ENCODE data around the gene ZNF33A. TPM values are rescaled to one million over a fixed set of nuclear protein-coding genes. Genes with fewer than 3 reads are reported as not detected.
"Not testable (repeated sequence)": the region's sequence is repeated elsewhere in the genome, so short reads cannot be mapped to it uniquely, and the experiment has no call there.

Gene ZNF33A
- total RNA-seq, 1 donor from 2014 or later: 29.3 TPM

GRCh38 chr10:38003026-38003425 lies 7.4 kb upstream of the ZNF33A start:
- Mint-ChIP-seq H3K4me3 (ENCODE audit: unreplicated experiment) (no peak overlapping the region), H3K36me3 (ENCODE audit: low read depth, unreplicated experiment) (peaks cover 3% of the 10 kb centered on the region), H3K9me3 (ENCODE audit: unreplicated experiment) (no peaks in the 10 kb centered on the region), H3K27ac (ENCODE audit: unreplicated experiment) (no peak overlapping the region), H3K27me3 (ENCODE audit: unreplicated experiment) (no peaks in the 10 kb centered on the region), H3K4me1 (ENCODE audit: unreplicated experiment) (no peaks in the 10 kb centered on the region)
- DNase-seq (ENCODE audit: low spot score): no peak
- TF ChIP-seq CTCF (IDR thresholded peaks at IDR 0.05; ENCODE audit: unreplicated experiment): no peak

GRCh38 chr10:38003588-38003987 lies 6.9 kb upstream of the ZNF33A start:
- no peaks in the 10 kb centered on the region for H3K9me3 Mint-ChIP-seq (ENCODE audit: unreplicated experiment)
- no peaks in the 10 kb centered on the region for H3K27me3 Mint-ChIP-seq (ENCODE audit: unreplicated experiment)
- H3K27ac Mint-ChIP-seq (ENCODE audit: unreplicated experiment): no peak overlapping the region
- peaks cover 3% of the 10 kb centered on the region for H3K36me3 Mint-ChIP-seq (ENCODE audit: low read depth, unreplicated experiment)
- no peak overlapping the region for H3K4me3 Mint-ChIP-seq (ENCODE audit: unreplicated experiment)
- H3K4me1 Mint-ChIP-seq (ENCODE audit: unreplicated experiment): no peaks in the 10 kb centered on the region
- DNase-seq (ENCODE audit: low spot score): no peak
- TF ChIP-seq CTCF (IDR thresholded peaks at IDR 0.05; ENCODE audit: unreplicated experiment): no peak

- no peak overlapping the region for H3K4me3 Mint-ChIP-seq (ENCODE audit: unreplicated experiment)
- no peak overlapping the region for H3K27ac Mint-ChIP-seq (ENCODE audit: unreplicated experiment)
- peaks cover 3% of the 10 kb centered on the region for H3K36me3 Mint-ChIP-seq (ENCODE audit: low read depth, unreplicated experiment)
- H3K27me3 Mint-ChIP-seq (ENCODE audit: unreplicated experiment): peaks cover 5% of the 10 kb centered on the region
- H3K4me1 Mint-ChIP-seq (ENCODE audit: unreplicated experiment): peaks cover 15% of the 10 kb centered on the region
- no peaks in the 10 kb centered on the region for H3K9me3 Mint-ChIP-seq (ENCODE audit: unreplicated experiment)
- TF ChIP-seq CTCF (IDR thresholded peaks at IDR 0.05; ENCODE audit: unreplicated experiment): no peak
- DNase-seq (ENCODE audit: low spot score): no peak
These were observed 2.9 kb upstream of the ZNF33A start for GRCh38 chr10:38007551-38007950.

GRCh38 chr10:38007991-38008390 lies 2.5 kb upstream of the ZNF33A start:
- Mint-ChIP-seq H3K9me3 (ENCODE audit: unreplicated experiment) (no peaks in the 10 kb centered on the region), H3K27me3 (ENCODE audit: unreplicated experiment) (peaks cover 5% of the 10 kb centered on the region), H3K27ac (ENCODE audit: unreplicated experiment) (no peak overlapping the region), H3K4me1 (ENCODE audit: unreplicated experiment) (peaks cover 15% of the 10 kb centered on the region), H3K4me3 (ENCODE audit: unreplicated experiment) (no peak overlapping the region), H3K36me3 (ENCODE audit: low read depth, unreplicated experiment) (peaks cover 3% of the 10 kb centered on the region)
- TF ChIP-seq CTCF (IDR thresholded peaks at IDR 0.05; ENCODE audit: unreplicated experiment): no peak
- no peak for DNase-seq (ENCODE audit: low spot score)

GRCh38 chr10:38016354-38016753 lies 5.9 kb downstream of the ZNF33A start:
- Mint-ChIP-seq H3K4me3 (ENCODE audit: unreplicated experiment) (no peak overlapping the region), H3K27me3 (ENCODE audit: unreplicated experiment) (peaks cover under 1% of the 10 kb centered on the region), H3K27ac (ENCODE audit: unreplicated experiment) (no peak overlapping the region), H3K9me3 (ENCODE audit: unreplicated experiment) (no peaks in the 10 kb centered on the region), H3K4me1 (ENCODE audit: unreplicated experiment) (peaks cover 4% of the 10 kb centered on the region), H3K36me3 (ENCODE audit: low read depth, unreplicated experiment) (peaks cover 43% of the 10 kb centered on the region)
- TF ChIP-seq CTCF (IDR thresholded peaks at IDR 0.05; ENCODE audit: unreplicated experiment): no peak
- DNase-seq (ENCODE audit: low spot score): no peak

- H3K4me1 Mint-ChIP-seq (ENCODE audit: unreplicated experiment); DNase-seq (ENCODE audit: low spot score); H3K9me3 Mint-ChIP-seq (ENCODE audit: unreplicated experiment); H3K27me3 Mint-ChIP-seq (ENCODE audit: unreplicated experiment); H3K27ac Mint-ChIP-seq (ENCODE audit: unreplicated experiment); H3K4me3 Mint-ChIP-seq (ENCODE audit: unreplicated experiment): not testable (repeated sequence)
- H3K36me3 Mint-ChIP-seq (ENCODE audit: low read depth, unreplicated experiment): peaks cover 43% of the 10 kb centered on the region
These were observed 8.6 kb downstream of the ZNF33A start for GRCh38 chr10:38019124-38019523.

All from endothelial cell (in vitro differentiated cells).